RPMI8226 (cell line): ENCODE measurements around the gene DBR1.
A peak's percentile ranks its signal among the peaks of the same experiment; 100 is the strongest.

ENCODE experiments used
- DNase-seq: peaks from one replicate; pipeline ENCODE4 v3.0.0-alpha.2; 2015

The DBR1 gene

GRCh38 chr3:138118612-138119422 lies 55.9 kb downstream of the DBR1 start:
- peak; percentile 55 for DNase-seq

GRCh38 chr3:138114988-138115971 lies 59.4 kb downstream of the DBR1 start, which contains the start of gene DZIP1L:
DZIP1L (minus strand) TSS chr3:138115608; CDS start chr3:138103971, 11,637 bp downstream.
- peak; percentile 46 for DNase-seq

DNA sequence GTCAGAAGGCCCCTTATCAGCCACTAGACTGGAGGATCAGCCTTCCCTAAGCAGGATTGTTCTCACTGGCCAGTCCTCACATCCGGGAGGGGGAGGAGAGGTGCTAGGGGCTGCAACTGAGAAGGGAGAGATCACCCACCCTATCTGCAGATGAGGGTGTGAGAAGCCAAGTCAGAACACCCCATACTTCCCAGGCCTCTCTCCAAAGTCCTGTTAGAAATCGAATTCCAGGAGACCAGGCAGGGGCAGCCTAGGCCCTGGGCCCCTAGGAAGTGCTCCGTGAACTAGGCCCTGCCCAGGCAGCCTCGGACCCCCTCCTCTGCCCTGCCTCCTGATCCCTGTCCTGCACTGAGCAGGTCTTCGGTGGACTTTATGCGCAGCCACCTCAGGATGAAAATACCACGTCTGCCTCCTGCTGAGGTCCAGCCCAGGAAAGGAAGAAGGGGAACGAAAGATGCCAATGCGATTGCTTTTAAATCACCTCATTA lies 60.2 kb downstream of the DBR1 start:
- no peak for DNase-seq

DNA sequence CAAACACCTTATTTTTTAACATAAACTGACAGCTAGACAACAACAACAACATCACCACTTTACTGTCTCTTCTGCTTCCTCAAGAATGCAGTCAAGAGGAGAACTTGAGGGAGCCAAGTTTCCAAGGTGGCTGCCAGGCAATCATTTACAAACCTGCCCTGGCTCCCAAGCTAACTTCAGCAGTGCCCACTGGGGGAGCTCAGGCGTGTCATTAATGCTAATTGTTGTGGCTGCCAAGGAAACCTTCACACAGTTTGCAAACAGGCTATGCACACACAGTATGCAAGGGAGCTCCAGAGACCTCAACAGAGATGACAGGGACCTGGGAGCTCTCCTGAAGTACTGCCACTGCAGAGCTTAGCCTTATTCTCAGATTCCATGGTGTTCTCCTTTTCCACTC lies 61.4 kb downstream of the DBR1 start:
- DNase-seq: no peak

GRCh38 chr3:138112362-138112761 lies 62.4 kb downstream of the DBR1 start:
- DNase-seq: no peak
